Measurements from ENCODE around the gene GFER.

- TF ChIP-seq HOXB6 (CRISPR knock-in tag; IDR thresholded peaks at IDR 0.05; ENCODE audit: borderline replicate concordance) (no peak), MBD1 (CRISPR knock-in tag; IDR thresholded peaks at IDR 0.05) (no peak), ATF1 (CRISPR knock-in tag; IDR thresholded peaks at IDR 0.05) (no peak), ATF1 (tag; IDR thresholded peaks at IDR 0.05) (no peak), NR0B1 (IDR thresholded peaks at IDR 0.05; ENCODE audit: partially characterized antibody) (no peak), TRIM28 (IDR thresholded peaks at IDR 0.05) (no peak)
These were observed 42.5 kb downstream of the GFER start, which contains the start of gene NHERF2 for GRCh38 chr16:2026461-2027023.
